ENCODE measurements around the gene ACVR1C.

DNA sequence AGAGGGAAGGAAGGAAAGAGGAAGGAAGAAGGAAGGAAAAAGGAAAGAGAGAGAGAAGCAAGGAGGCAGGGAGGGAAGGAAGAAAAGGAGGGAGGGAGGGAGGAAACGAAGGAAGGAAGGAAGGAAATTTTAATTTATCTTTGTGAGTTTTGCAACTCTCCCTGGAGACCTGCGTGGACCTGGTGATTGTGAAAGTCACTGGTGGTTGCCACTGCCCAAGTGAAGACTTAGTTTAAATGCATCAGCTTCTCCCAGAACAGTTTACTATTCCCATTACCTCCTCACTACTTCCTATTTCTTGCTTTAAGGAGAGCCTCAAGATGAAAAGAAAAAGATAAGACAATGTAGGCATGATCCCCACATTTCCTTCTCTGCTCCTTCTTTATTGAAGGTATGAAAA is 68.8 kb downstream of the ACVR1C start:
- TF ChIP-seq, protein P1, sequence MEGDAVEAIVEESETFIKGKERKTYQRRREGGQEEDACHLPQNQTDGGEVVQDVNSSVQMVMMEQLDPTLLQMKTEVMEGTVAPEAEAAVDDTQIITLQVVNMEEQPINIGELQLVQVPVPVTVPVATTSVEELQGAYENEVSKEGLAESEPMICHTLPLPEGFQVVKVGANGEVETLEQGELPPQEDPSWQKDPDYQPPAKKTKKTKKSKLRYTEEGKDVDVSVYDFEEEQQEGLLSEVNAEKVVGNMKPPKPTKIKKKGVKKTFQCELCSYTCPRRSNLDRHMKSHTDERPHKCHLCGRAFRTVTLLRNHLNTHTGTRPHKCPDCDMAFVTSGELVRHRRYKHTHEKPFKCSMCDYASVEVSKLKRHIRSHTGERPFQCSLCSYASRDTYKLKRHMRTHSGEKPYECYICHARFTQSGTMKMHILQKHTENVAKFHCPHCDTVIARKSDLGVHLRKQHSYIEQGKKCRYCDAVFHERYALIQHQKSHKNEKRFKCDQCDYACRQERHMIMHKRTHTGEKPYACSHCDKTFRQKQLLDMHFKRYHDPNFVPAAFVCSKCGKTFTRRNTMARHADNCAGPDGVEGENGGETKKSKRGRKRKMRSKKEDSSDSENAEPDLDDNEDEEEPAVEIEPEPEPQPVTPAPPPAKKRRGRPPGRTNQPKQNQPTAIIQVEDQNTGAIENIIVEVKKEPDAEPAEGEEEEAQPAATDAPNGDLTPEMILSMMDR (IDR thresholded peaks at IDR 0.05) = no peak
- TF ChIP-seq POLR2AphosphoS5 (IDR thresholded peaks at IDR 0.05) (no peak), POLR2A (IDR thresholded peaks at IDR 0.05) (no peak)
